Stimulated activated memory B cell treated with anti-CD40 and anti-IgM and Interleukin-4, amounts not matched to agents 10 μg/mL and 1 μg/mL and 100 μg/mL, for 72 hours (primary cell): ENCODE measurements around the gene INPP1.
"Not testable (repeated sequence)": the region's sequence is repeated elsewhere in the genome, so short reads cannot be mapped to it uniquely, and the experiment has no call there.

Source experiments
- ATAC-seq: fragments of 150-1000 bp; cut with Tn5 transposase; 2 replicates; pipeline ENCODE4 v1.10.0; 2021
- H3K27ac Mint-ChIP-seq: one replicate; pipeline ENCODE4 v1.8.0; 2022; ENCODE audit warnings: mild to moderate bottlenecking, mixed read lengths
- H3K27me3 Mint-ChIP-seq: one replicate; pipeline ENCODE4 v1.8.0; 2022; ENCODE audit warnings: mixed read lengths
- H3K36me3 Mint-ChIP-seq: one replicate; pipeline ENCODE4 v1.8.0; 2022; ENCODE audit warnings: mixed read lengths
- H3K4me1 Mint-ChIP-seq: one replicate; pipeline ENCODE4 v1.8.0; 2022; ENCODE audit warnings: mixed read lengths
- H3K4me3 Mint-ChIP-seq: one replicate; pipeline ENCODE4 v1.8.0; 2022; ENCODE audit warnings: mild to moderate bottlenecking, moderate library complexity, mixed read lengths
- H3K9me3 Mint-ChIP-seq: one replicate; pipeline ENCODE4 v1.8.0; 2022; ENCODE audit warnings: mixed read lengths

INPP1 gene

DNA sequence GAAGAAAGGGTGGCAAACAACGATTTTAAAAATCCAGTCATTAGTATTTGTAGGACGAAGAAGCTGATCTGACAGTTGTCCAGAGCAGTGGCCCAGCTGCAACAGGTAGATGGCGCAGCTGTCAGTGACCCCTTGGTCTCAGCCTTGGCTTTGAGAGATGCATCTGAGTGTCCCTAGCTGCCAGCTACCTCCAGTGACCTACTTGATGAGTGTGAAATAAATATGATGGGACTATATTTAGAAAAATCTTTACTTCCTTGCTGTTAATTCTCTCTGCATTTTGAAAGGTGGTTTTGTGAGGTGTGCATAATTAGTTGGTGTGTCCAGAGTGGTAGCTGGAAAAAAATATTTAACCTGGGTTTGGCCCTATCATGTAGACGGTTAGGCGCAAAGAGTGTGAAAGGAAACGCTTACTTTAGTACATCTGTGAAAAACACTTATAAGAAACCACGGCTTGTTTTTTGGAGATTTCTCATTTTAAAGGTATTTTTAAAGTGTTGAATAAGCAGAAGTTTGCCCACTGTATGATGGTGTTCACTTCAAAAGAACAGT is 963 bp downstream of the INPP1 start:
- Mint-ChIP-seq H3K27ac (peak overlapping the region; percentile 77), H3K4me3 (peak overlapping the region; percentile 88), H3K27me3 (no peaks in the 10 kb centered on the region), H3K4me1 (peaks cover 14% of the 10 kb centered on the region), H3K36me3 (no peaks in the 10 kb centered on the region), H3K9me3 (no peaks in the 10 kb centered on the region)
- ATAC-seq: peak; percentile 67

DNA sequence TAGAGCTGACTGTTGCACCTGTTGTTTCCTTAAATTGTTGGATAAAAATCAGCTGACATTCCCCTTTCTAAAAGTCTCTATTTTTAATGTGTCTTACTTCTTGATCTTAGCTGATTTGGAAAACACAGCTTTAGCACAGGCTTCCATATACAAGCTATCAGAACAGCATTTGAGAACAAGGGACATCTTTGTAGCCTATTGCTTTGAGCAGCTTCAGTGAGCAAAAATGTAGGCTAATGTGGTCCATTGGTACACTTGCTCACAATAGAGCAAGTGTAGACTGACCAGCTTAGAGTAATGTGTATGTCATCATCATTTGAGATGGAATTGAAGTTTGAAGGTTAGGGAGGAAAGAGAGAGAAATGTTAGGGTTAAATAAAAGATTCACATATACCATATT is 7.0 kb downstream of the INPP1 start:
- Mint-ChIP-seq H3K36me3 (peaks cover 5% of the 10 kb centered on the region), H3K4me1 (no peaks in the 10 kb centered on the region), H3K27me3 (no peaks in the 10 kb centered on the region), H3K9me3 (no peaks in the 10 kb centered on the region), H3K4me3 (no peak overlapping the region), H3K27ac (no peak overlapping the region)
- ATAC-seq: no peak

DNA sequence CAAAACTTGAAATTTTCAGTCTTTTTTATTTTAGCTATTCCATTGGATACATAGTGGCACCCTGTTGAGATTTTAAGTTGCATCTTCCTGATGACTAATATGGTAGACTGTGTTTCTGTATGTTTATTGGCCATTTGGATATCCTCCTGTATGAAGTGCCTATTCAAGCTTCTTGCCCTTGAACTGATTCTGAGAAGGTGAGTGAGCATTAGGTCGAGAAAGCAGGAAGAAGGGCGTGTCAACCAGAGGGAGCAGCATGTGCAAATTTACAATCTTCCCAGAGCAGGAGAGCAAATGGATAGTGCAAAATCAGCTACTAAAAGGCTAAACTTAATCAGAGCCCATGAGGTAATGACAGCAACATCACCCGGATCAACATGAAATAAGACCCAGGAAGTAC is 8.6 kb downstream of the INPP1 start:
- H3K9me3 Mint-ChIP-seq: no peaks in the 10 kb centered on the region
- H3K4me3 Mint-ChIP-seq: no peak overlapping the region
- H3K27me3 Mint-ChIP-seq: no peaks in the 10 kb centered on the region
- H3K4me1 Mint-ChIP-seq: no peaks in the 10 kb centered on the region
- no peak overlapping the region for H3K27ac Mint-ChIP-seq
- no peak for ATAC-seq
- peaks cover 5% of the 10 kb centered on the region for H3K36me3 Mint-ChIP-seq

DNA sequence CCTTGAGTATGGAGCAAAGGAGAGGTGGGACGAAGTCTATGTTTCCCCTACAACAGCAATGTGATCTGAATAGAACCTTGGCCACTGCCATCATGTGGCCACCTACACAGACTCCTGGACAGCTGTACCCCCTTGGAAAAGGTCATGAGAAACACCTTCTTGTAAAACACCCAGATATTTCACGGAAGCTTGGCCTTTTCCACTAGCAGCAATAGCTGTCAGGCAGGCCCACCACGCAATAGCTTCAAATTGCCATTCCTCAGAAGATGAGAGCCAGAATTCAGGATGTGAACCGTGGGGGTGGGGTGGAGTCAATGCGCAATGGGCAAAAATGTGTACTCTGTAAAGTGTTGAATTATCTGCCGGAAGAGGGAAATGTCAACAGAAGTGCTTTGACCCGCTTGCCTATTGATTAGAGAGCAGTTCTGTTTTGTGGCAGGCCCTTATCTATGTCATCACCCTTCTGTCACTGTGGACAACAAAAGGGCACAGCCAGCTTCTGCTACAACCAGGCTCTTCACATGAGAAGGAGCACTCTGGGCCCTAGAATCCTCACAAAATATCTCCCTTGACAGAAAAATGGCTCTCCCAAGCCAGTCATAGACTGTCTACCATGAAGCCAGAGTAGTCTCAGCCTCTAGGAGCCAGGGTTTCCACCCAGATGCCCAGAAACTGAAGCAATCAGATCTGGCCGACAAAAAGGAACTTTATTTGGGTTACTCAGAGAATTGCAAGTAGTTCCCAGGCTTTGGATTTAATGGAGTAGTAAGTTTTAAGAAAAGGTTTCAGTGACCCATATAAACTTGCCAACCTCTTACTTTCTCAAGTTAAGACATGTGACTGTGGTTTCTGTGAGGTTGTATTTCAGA is 9.5 kb downstream of the INPP1 start:
- Mint-ChIP-seq H3K27me3 (no peaks in the 10 kb centered on the region), H3K9me3 (no peaks in the 10 kb centered on the region), H3K27ac (no peak overlapping the region), H3K4me1 (no peaks in the 10 kb centered on the region), H3K36me3 (peaks cover 5% of the 10 kb centered on the region), H3K4me3 (no peak overlapping the region)
- no peak for ATAC-seq

DNA sequence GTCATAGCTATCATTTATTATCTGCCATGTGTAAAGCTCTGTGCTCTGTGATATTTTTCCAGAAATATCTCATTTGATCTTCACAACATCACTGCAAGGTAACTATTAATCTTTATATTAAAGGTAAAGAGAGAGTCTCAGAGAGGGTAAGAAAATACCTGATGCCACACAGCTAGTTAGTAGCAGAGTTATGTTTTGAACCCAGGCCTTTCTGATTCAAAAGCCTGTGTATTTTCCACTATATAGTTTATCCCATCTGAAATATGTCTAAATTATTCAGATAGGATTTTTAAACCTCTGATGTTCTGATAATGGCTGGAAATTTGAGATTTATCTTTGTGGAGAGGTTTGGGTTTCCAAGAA is 10.1 kb downstream of the INPP1 start:
- ATAC-seq: no peak
- no peaks in the 10 kb centered on the region for H3K4me1 Mint-ChIP-seq
- no peaks in the 10 kb centered on the region for H3K27me3 Mint-ChIP-seq
- H3K4me3 Mint-ChIP-seq: no peak overlapping the region
- H3K36me3 Mint-ChIP-seq: peaks cover 5% of the 10 kb centered on the region
- H3K27ac Mint-ChIP-seq: no peak overlapping the region
- no peaks in the 10 kb centered on the region for H3K9me3 Mint-ChIP-seq

DNA sequence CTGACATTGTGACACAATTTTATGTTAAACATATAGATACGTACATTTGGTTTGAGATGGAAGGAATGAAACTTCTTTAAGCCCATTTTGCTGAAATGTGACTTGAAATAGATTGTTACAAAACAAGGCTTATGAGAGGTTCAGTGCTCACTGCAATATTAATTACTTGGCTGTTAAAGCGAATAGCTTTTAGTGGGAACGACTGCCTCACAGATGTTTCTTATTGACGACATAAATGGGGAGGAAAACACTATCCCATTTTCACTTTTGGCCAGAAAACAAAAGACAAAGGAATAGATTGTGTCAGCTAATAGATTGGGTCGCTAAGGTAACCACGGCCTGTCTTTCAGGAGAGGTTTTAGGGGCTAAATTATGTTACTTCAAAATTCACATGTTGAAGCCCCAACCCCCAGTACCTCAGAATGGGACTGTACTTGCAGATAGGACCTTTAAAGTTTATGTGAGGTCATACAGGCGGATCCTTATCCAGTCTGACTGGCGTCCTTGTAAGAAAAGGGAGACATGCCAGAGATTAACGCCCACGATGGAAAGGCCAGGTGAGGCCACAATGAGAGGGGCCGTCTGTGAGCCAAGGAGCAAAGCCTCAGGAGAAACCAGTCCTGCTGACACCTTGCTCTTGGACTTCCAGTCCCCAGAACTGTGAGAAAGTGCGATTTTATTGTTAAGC is 10.8 kb downstream of the INPP1 start:
- no peaks in the 10 kb centered on the region for H3K9me3 Mint-ChIP-seq
- H3K4me1 Mint-ChIP-seq: no peaks in the 10 kb centered on the region
- no peak overlapping the region for H3K27ac Mint-ChIP-seq
- H3K27me3 Mint-ChIP-seq: no peaks in the 10 kb centered on the region
- no peak for ATAC-seq
- H3K4me3 Mint-ChIP-seq: no peak overlapping the region
- H3K36me3 Mint-ChIP-seq: peaks cover 5% of the 10 kb centered on the region

DNA sequence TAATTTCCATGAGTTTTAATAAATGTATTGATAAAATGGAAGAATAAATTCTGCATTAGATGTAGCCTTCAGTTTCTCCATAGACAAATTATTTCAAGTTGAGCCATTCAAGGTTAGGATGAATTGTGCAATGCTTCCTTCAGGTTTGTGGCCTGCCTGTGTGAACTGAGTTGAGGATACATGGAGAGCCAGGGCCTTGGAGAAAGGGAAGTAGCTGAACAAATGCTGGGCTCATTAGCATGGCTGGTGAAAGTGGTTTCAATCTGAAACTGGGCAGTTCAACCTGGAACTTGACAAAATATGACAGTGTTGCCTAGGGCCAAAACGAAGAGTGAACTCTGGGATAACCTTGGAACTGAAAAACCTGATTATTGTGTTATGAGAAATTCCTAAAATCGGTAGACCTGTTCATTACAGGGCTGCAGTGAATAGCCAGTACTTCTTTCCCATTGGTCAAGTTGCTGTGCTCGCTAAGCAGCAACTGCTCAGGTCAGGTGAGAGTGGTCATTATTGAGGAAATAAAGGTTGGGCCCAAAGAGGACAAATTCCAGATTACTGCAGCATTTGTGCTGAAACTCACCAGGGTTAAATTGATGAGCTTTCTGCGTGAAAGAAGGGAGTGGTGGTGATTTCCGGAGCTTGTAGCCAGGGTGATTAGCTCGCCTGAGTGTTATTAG is 12.7 kb downstream of the INPP1 start:
- Mint-ChIP-seq H3K36me3 (peaks cover 5% of the 10 kb centered on the region), H3K27ac (no peak overlapping the region), H3K27me3 (no peaks in the 10 kb centered on the region), H3K4me1 (peaks cover 7% of the 10 kb centered on the region), H3K4me3 (no peak overlapping the region), H3K9me3 (no peaks in the 10 kb centered on the region)
- ATAC-seq: no peak

DNA sequence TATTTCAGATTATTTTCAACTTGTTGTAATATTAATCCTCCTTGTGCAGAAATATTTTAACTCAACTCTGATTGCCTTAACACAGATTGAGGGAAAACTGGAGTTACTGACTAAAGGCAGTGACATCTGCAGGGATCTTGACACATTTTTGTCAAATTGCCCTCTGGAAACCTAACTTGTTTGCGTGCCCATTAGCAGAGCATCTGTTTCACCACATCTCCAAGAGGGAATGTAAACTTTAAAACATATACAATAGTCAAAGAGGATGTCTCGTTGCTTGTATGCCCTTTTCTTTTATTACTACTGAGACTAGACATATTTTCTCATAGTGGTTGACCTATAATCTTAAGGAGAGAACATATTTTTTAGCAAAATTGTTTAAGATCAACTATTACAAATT is 14.2 kb downstream of the INPP1 start:
- H3K27ac Mint-ChIP-seq: no peak overlapping the region
- ATAC-seq: no peak
- no peak overlapping the region for H3K4me3 Mint-ChIP-seq
- no peaks in the 10 kb centered on the region for H3K36me3 Mint-ChIP-seq
- H3K9me3 Mint-ChIP-seq: no peaks in the 10 kb centered on the region
- no peaks in the 10 kb centered on the region for H3K27me3 Mint-ChIP-seq
- peaks cover 7% of the 10 kb centered on the region for H3K4me1 Mint-ChIP-seq

DNA sequence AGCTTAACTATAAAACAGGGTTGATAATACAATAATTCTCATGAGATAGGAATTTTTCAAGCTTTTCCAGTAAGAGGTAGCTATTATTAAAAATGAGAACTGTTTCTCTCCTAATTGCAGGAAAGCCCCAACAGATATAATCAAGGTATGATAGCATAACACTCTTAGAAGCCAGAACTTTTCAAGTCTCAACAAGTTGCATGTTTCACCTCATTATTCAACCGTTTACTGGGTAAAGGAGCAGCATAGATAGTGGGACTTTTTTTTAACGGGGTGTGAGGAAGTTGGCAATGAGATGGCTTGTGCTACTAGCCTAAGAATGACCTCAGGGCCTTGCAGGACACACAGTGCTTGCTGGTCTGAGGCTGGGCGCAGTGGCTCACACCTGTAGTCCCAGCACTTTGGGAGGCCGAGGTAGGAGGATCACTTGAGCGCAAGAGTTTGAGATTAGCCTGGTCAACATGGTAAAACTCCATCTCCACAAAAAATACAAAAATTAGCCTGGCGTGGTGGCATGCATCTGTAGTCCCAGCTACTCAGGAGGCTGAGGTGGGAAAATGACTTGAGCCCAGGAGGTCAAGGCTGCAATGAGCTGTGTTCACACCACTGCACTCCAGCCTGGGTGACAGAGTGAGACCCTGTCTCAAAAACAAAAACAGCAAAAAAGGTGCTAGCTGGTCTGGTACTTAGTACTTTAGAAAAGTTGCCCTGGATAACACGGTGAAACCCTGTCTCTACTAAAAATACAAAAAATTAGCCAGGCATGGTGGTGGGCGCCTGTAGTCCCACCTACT is 15.5 kb downstream of the INPP1 start:
- Mint-ChIP-seq H3K4me3 (peak overlapping the region; percentile 34), H3K27ac (peak overlapping the region; percentile 91)
- H3K27me3 Mint-ChIP-seq, H3K4me1 Mint-ChIP-seq, ATAC-seq, H3K36me3 Mint-ChIP-seq, H3K9me3 Mint-ChIP-seq: not testable (repeated sequence)

DNA sequence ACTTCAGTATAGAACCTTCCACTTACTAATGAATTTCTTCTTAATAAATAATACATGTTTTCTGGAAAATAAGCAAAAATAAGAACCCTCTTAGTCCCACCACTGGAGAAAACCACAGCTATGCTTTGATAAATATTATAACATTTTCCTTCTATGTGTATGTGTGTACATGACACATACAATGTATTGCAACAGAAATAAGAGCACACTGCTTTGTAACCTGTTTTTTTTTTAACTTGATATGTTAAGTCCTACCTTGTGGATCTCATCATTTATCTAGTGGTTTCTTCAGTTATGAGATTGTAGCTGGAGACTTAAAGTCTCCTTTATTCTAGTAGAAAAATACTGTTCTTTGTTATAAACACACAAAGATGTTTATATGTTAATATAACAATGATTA is 17.2 kb downstream of the INPP1 start:
- no peak for ATAC-seq
- H3K36me3 Mint-ChIP-seq: no peaks in the 10 kb centered on the region
- no peaks in the 10 kb centered on the region for H3K27me3 Mint-ChIP-seq
- H3K9me3 Mint-ChIP-seq: no peaks in the 10 kb centered on the region
- peaks cover 7% of the 10 kb centered on the region for H3K4me1 Mint-ChIP-seq
- H3K4me3 Mint-ChIP-seq: no peak overlapping the region
- peak overlapping the region; percentile 91 for H3K27ac Mint-ChIP-seq

DNA sequence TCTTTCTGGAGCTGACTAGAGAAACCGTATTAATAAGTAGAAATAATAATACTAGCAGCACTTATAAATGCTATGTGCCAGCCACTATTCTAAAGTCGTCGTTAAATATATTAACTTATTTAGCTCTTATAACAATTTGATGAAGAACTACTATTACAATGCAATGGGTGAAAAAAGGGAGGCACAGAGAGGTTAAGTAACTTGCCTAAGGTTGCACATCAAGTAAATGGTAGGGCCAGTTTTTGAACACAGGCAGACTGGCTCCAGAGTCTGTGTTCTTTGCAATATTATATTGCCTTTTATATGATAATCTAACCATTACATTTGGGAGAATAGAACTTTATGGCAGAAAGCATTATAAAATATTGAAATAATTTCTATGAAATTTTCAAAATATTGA is 17.6 kb downstream of the INPP1 start:
- no peaks in the 10 kb centered on the region for H3K9me3 Mint-ChIP-seq
- peaks cover 7% of the 10 kb centered on the region for H3K4me1 Mint-ChIP-seq
- no peak overlapping the region for H3K27ac Mint-ChIP-seq
- no peaks in the 10 kb centered on the region for H3K27me3 Mint-ChIP-seq
- H3K4me3 Mint-ChIP-seq: no peak overlapping the region
- no peaks in the 10 kb centered on the region for H3K36me3 Mint-ChIP-seq
- ATAC-seq: no peak

DNA sequence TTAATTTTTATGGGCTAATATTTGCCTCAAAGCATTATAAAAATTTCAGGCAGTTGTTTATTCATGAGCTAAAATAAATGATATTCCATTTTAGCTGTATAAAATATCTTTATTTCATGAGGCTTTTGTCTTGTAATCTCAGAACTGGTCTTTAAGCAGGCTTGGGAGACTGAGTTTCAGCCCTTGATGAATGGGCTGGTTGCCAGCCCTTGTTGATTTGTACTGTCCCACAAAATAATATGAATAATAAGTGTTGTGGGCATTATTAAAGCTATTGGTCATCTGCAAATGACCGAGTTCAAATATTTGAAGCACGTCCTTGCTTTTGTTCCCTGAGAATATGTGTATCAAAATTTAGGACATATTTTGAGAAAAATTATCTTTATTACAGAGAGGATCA is 18.2 kb downstream of the INPP1 start:
- H3K27ac Mint-ChIP-seq: no peak overlapping the region
- no peaks in the 10 kb centered on the region for H3K36me3 Mint-ChIP-seq
- ATAC-seq: no peak
- H3K27me3 Mint-ChIP-seq: no peaks in the 10 kb centered on the region
- H3K4me1 Mint-ChIP-seq: peaks cover 7% of the 10 kb centered on the region
- no peak overlapping the region for H3K4me3 Mint-ChIP-seq
- H3K9me3 Mint-ChIP-seq: no peaks in the 10 kb centered on the region

DNA sequence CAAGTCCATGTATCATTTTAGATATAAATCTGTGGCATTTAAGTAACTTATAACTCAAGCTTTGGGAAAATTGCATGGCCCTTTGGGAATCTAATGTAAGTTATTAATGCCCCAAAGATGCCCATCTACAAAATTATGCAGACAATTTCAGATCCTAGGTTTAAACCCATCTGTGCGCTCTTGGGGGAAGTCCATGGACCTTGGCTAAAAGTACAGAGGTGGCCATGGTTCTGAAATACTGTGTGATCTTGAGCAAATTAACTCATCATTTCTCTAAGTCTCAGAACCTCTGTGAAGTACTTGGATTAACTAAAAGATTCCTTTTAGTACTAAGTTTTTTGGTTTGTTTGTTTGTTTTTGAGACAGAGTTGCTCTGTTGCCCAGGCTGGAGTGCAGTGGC is 19.5 kb downstream of the INPP1 start:
- no peak overlapping the region for H3K27ac Mint-ChIP-seq

DNA sequence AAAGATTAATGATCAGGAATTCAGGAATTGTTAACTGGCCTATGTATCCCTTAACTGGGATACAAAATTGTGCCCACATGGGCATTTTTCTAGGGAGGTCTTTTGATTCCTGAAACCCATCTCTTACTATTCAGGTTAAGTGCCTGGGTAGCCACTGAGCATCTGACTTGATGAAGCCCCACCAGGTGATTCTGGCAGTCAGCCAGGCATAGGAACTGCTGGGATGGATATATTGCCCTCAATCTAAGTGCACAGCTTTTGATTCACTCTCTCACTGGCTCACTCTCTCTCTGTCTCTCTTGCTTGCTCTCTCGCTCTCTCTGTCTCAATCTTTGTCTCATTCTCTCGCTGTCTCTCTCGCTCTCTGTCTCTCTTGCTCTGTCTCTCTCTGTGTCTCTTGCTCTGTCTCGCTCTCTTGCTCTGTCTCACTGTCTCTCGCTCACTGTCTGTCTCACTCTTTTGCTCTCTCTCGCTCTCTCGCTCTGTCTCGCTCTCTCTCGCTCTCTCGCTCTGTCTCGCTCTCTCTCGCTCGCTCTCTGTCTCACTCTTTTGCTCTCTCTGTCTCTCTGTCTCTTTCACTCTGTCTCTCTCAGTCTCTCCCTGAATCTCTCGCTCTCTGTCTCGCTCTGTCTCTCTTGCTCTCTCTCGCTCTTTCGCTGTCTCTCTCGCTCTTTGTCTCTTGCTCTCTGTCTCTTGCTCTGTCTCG is 22.3 kb downstream of the INPP1 start:
- Mint-ChIP-seq H3K27me3 (no peaks in the 10 kb centered on the region), H3K4me3 (no peak overlapping the region), H3K36me3 (peaks cover 5% of the 10 kb centered on the region), H3K9me3 (no peaks in the 10 kb centered on the region), H3K4me1 (no peaks in the 10 kb centered on the region), H3K27ac (no peak overlapping the region)
- ATAC-seq: no peak

More for the DNA sequence above, 19.5 kb downstream of the INPP1 start:
- ATAC-seq: no peak
- H3K4me3 Mint-ChIP-seq: no peak overlapping the region
- no peaks in the 10 kb centered on the region for H3K36me3 Mint-ChIP-seq
- peaks cover 7% of the 10 kb centered on the region for H3K4me1 Mint-ChIP-seq
- no peaks in the 10 kb centered on the region for H3K27me3 Mint-ChIP-seq
- no peaks in the 10 kb centered on the region for H3K9me3 Mint-ChIP-seq
